Dendritic cell treated with granulocyte-macrophage colony-stimulating factor and Interleukin-4, amounts not matched to agents 40 ng/mL and 50 ng/mL, for 4 days (primary cell): ENCODE results near the gene CRYBA2.

ENCODE experiments used
- H3K27ac Mint-ChIP-seq: one replicate; pipeline ENCODE4 v1.8.0; 2022; ENCODE audit warnings: mild to moderate bottlenecking, mixed read lengths
- H3K27me3 Mint-ChIP-seq: one replicate; pipeline ENCODE4 v1.8.0; 2022; ENCODE audit warnings: mild to moderate bottlenecking, mixed read lengths
- H3K36me3 Mint-ChIP-seq: one replicate; pipeline ENCODE4 v1.8.0; 2022; ENCODE audit warnings: low read depth, mixed read lengths
- H3K4me1 Mint-ChIP-seq: one replicate; pipeline ENCODE4 v1.8.0; 2022; ENCODE audit warnings: low read depth, mixed read lengths
- H3K4me3 Mint-ChIP-seq: one replicate; pipeline ENCODE4 v1.8.0; 2022; ENCODE audit warnings: mild to moderate bottlenecking, moderate library complexity, mixed read lengths
- H3K9me3 Mint-ChIP-seq: one replicate; pipeline ENCODE4 v1.8.0; 2022; ENCODE audit warnings: mixed read lengths
- intact Hi-C: fragments of 100-400 bp; cut with micrococcal nuclease; formaldehyde crosslinking; loops from one replicate; pipeline ENCODE4 v1.15.0; 2022

CRYBA2 gene

DNA sequence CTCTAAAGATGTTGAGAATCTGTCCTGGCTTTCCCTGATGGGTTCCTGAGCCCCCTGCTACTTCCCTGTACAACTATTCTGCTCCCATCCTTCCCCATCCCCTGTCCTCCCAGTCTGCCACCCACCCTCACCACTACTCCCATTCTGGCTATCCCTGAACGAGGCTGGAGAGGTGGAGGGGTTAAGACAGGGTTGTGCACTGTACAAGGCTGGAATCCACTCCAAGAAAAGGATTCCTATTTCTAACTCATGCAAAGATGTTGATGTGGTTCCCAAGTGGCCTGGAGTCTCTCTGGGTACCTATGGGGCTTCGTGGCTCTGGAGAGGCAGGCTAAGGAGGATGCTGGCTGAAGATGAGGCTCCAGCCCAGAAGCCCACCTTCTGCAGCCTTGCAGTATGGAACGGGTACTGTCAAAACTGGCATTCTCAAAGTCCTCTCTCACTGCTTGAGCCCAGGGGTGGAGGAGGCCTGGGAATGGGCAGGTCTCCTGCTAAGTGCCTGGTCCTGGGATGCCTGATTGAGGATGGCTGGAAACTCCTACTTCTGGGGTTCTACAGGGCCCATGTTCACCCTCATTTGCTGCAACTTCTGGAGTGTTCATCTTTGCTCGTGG, 7.0 kb downstream of the CRYBA2 start:
- no peaks in the 10 kb centered on the region for H3K36me3 Mint-ChIP-seq
- intact Hi-C loops: no loop called here

DNA sequence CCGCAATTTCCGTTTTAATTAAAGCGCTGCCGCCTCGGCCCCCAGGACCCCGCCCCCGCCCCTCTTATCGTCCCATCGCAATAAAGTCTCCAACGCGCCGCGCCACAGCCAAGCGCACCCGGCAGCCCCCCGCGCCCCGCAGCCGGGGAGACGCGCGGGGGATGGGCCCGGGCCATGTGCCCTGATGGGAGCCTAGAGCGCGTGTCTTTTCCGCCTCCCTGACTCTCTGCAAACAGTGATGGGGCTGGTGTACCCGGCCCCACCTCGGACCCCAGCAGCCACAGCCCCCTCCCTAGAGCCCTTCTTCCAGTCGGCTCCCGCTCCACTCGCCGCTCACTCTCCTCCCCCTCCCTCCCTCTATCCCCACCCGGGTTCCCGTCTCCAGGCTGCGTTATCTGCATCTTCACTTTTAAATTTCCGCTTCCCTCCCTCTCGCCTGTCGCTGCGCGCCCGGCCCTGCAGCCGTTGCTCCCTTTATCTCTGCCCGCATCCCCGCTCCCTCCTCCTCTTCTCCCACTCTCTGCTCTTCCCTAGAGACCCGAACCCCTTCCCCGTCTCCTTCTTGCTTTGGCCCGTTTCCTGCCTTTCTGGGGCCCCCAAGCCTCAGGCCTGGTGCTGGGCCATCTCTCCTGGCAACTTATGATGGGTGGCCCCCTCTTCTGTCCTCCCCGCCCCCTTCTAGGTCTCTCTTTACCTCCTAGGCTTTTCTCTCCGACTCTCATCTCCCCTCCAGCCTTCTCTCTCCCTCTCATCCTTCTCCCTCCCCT, 7.7 kb downstream of the CRYBA2 start:
- H3K27me3 Mint-ChIP-seq: peaks cover 94% of the 10 kb centered on the region
- intact Hi-C loops: no loop called here
- H3K4me3 Mint-ChIP-seq: no peak overlapping the region
- no peaks in the 10 kb centered on the region for H3K9me3 Mint-ChIP-seq
- H3K27ac Mint-ChIP-seq: no peak overlapping the region
- H3K36me3 Mint-ChIP-seq: no peaks in the 10 kb centered on the region
- H3K4me1 Mint-ChIP-seq: peaks cover 13% of the 10 kb centered on the region

More for the DNA sequence above, 7.0 kb downstream of the CRYBA2 start:
- H3K27me3 Mint-ChIP-seq: peaks cover 95% of the 10 kb centered on the region
- H3K4me1 Mint-ChIP-seq: peaks cover 8% of the 10 kb centered on the region
- H3K9me3 Mint-ChIP-seq: no peaks in the 10 kb centered on the region
- no peak overlapping the region for H3K27ac Mint-ChIP-seq
- no peak overlapping the region for H3K4me3 Mint-ChIP-seq

DNA sequence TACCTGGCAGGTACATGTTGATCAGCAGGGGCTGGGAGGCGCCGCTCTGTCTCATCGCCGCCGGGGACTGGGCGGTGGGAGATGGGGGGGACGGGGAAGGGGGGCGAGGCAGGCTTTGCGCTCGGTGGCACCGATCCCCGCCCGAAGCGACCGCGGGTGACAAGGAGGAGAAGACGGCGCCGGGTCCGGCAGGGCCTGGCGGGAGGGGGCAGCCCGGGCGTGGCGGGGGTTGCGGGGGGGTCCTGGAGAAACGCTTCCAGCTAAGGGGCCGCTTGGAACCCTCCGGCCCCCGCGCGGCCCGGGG, 8.2 kb downstream of the CRYBA2 start, which contains the start of gene FEV:
TSS of gene FEV (minus strand) at position 164 of the 304 bp plus-strand sequence. CDS start at position 55, 109 bp downstream.
- H3K4me3 Mint-ChIP-seq: no peak within 1 kb of the TSS
- intact Hi-C loops: no loop called here

DNA sequence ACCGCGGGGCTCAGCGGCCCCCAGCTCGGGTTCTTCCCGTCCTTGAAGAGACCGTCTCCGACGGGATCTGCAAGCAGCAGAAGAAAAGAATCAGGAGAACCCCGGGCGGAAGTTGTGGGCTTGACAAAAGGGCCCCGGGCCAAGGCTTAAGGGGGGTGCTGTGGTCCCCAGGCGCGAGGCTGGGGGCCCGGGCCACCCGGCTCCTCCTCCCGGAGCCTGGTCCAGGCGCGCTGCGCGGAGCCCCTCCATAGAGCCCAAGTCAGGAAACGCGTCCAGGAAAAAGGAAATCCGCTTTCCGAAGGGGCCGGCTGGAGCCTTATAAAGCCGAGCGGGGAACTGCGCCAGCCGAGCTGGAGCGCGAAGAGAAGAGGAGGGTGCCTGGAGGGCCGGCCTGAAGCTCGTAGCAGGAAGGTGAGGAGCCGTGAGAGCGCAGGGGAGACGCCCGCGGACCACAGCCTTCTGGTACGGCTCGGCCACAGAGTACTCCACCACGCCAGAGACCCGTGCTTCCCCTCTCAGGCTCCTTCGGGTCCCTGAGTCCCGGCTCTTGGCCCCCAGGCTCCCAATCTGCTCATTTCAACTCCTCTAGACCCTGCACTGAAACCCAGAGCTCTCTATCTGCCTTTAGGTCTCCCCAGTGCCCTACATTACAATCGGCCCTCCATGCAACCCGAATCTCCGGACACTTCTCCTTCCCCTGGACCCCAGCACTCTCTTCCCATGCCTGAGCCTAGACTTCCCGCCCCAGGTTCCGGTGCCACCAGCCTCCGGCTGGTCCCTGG, 8.8 kb downstream of the CRYBA2 start:
- Mint-ChIP-seq H3K36me3 (no peaks in the 10 kb centered on the region), H3K27me3 (peaks cover 93% of the 10 kb centered on the region), H3K27ac (no peak overlapping the region), H3K4me3 (no peak overlapping the region), H3K4me1 (peaks cover 21% of the 10 kb centered on the region), H3K9me3 (no peaks in the 10 kb centered on the region)
- intact Hi-C loops: no loop called here

More for the DNA sequence above, 8.2 kb downstream of the CRYBA2 start, which contains the start of gene FEV:
- peaks cover 17% of the 10 kb centered on the region for H3K4me1 Mint-ChIP-seq
- no peaks in the 10 kb centered on the region for H3K36me3 Mint-ChIP-seq
- H3K27me3 Mint-ChIP-seq: peaks cover 93% of the 10 kb centered on the region
- no peaks in the 10 kb centered on the region for H3K9me3 Mint-ChIP-seq
- no peak within 1 kb of the TSS for H3K27ac Mint-ChIP-seq

DNA sequence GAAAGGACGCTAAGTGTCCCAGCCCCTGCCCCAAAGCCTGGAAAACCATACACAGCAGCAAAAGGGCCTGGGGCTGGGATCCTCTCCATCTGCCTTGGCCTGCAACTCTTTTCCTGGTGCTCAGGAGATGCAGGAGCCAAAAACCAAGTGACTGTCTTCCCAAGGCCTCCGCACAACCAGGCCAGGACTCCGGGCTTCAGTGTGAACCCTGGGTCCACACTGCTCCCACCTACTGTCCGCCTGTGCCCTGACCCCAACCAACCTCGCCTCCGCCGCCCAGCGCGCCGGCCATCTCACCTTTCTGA, 9.3 kb downstream of the CRYBA2 start:
- H3K4me3 Mint-ChIP-seq: no peak overlapping the region
- intact Hi-C loops: no loop called here
- peaks cover 21% of the 10 kb centered on the region for H3K4me1 Mint-ChIP-seq

DNA sequence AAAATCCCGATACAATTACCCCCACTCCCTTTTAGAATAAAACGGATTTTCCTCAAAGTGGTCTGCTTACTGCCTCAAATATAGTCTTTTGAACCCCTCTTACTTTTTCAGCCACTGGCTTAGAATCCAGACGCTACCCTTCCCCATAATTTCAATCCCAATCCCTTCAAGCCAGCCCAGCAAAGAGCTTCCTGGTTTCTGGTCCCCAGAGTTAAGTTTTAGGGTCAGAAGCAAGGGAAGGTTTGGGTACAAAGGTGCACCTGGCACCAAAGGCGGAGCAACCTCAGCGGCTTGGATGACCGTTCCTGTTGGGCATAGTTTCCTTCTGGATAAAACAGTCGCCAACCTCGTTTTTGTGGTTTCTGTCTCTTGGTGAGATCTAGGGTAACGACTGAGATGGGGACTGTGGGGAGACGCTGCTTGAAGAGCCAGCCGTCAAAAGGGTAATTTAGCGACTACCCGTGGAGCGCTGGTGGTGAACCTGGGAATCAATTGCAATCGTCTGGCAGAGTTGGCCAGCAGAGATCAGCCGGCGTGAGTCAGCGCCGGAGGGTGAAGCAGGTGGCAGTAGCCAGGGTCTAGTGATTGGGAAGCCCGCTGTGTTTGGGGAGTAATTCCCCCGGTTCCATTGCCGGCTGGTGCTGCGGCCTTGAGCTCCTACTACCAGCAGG, 9.8 kb downstream of the CRYBA2 start:
- Mint-ChIP-seq H3K36me3 (no peaks in the 10 kb centered on the region), H3K27me3 (peaks cover 92% of the 10 kb centered on the region), H3K27ac (no peak overlapping the region), H3K4me3 (no peak overlapping the region), H3K4me1 (peaks cover 21% of the 10 kb centered on the region), H3K9me3 (no peaks in the 10 kb centered on the region)
- intact Hi-C loops: no loop called here

More for the DNA sequence above, 9.3 kb downstream of the CRYBA2 start:
- peaks cover 92% of the 10 kb centered on the region for H3K27me3 Mint-ChIP-seq
- no peaks in the 10 kb centered on the region for H3K36me3 Mint-ChIP-seq
- no peak overlapping the region for H3K27ac Mint-ChIP-seq
- no peaks in the 10 kb centered on the region for H3K9me3 Mint-ChIP-seq

DNA sequence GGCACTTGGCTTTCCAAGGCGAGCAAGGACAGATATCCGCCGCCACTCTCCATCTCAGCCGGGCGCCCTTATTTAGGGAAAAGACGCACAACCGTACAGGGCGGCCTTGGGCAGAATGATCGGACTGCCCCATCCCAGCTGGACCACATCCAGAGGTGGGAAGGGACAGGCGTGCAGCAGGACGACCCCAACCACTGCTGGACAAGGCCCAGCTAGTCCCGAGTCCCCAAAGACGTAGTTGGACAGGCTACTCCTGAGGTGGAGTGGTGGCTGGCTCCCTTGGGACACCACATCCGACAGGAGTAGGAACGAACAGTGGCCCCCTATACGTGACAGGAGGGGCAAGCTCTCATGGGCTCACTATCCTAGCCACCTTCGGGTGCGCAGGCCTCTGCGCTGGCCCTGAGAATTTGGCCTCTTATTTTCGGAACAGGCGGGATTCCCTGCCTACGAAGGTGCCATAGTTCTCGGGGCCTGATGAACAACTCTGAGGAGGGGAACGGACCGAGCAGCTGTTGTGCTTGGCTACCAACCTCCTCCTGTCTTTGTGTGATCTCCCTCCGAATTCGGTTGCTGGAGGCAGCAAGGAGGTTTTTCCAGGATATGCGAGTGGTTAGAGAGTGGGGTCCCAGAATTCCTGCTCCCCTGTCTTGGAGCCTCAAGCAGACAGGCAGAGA, 10.5 kb downstream of the CRYBA2 start:
- Mint-ChIP-seq H3K27ac (no peak overlapping the region), H3K9me3 (no peaks in the 10 kb centered on the region), H3K4me3 (no peak overlapping the region), H3K27me3 (peaks cover 92% of the 10 kb centered on the region), H3K36me3 (no peaks in the 10 kb centered on the region), H3K4me1 (peaks cover 21% of the 10 kb centered on the region)
- intact Hi-C loops: no loop called here

DNA sequence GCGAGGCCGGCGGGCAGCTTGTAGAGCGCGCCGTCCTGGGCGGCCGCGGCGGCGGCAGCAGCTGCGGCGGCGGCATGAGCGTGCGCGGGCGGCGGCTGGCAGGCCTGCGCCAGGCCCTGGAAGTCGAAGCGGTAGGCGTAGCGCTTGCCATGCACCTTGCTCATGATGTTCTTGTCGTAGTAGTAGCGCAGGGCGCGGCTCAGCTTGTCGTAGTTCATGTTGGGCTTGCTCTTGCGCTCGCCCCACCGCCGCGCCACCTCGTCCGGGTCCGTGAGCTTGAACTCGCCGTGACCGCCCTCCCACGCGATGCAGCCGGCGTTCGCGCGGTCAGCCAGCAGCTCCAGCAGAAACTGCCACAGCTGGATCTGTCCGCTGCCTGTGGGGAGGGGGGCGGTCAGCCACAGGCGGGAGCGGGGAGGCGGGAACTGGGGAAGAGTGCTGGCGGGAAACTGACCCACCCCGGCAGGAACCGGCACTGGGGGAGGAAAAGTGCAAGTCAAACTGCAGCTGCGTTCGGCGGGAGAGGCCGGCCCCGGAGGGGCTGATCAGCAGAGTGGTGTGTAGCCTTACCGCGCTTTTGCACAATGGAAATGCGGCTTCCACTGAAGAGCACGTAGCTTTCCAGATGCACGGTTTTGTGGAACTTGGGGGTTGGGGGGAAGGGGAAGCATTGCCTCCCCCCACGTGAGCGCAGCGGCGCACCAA, 11.2 kb downstream of the CRYBA2 start:
- peaks cover 92% of the 10 kb centered on the region for H3K27me3 Mint-ChIP-seq
- no peaks in the 10 kb centered on the region for H3K9me3 Mint-ChIP-seq
- no peaks in the 10 kb centered on the region for H3K36me3 Mint-ChIP-seq
- intact Hi-C loops: no loop called here
- no peak overlapping the region for H3K27ac Mint-ChIP-seq
- H3K4me3 Mint-ChIP-seq: peak overlapping the region; percentile 66
- peaks cover 21% of the 10 kb centered on the region for H3K4me1 Mint-ChIP-seq

DNA sequence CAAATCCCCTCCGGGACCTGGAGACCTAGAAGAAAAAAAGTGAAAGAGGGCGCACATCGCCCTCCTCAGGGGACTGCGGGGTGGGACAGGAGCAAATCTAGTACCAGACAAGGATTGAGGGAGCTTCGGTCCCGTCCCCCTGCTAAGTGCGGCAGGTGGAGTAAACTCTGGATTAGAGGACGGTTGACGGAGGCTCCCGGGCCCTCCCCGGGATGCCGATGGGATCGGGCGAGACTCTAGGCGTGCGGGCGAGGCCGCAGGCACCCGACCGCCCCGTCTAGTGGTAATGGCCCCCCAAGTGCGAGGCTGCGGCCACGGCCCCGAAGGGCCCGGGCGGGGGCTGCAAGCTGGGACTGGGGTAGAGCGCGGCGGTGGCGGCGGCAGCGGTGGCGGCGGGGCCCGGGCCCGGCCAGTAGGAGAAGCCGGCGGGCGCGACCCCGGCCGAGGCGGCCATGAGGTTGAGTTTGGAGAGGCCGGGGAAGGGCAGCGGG, 11.8 kb downstream of the CRYBA2 start:
- Mint-ChIP-seq H3K4me1 (peaks cover 21% of the 10 kb centered on the region), H3K36me3 (no peaks in the 10 kb centered on the region), H3K27me3 (peaks cover 92% of the 10 kb centered on the region), H3K27ac (no peak overlapping the region), H3K4me3 (peak overlapping the region; percentile 33), H3K9me3 (no peaks in the 10 kb centered on the region)
- intact Hi-C loops: no loop called here

DNA sequence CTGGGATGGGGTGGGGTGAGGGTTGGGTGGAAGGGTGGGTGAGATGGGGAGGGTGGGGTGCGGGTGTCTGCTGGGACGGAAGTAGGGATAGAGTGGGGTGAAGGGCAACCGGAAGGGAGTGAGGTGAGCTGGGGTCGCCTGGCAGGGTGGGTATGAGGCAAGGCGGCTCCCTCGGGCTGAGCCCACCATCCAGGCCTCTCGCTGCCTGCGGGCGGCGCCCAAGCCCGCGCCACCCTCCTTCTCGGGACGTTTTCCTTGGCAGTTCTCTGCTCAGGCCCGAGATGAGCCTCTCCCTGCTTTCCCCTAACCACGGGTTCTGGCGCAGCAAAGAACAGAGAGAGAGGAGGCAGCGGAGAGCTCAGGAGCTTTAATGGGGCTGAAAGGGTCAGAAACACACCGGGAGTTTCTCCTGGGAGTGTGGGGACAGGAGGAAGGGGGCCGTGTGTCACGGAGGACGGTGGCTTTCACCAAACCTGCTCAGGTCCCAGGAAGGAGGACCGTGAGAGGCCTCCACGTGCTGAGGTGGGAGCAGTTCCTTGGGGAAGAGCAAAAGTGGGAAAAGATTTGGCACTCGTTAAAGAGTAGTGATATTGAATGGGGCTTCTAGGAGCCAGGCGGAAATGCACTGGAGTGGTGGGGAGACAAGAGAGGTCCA, 12.4 kb downstream of the CRYBA2 start:
- Mint-ChIP-seq H3K9me3 (no peaks in the 10 kb centered on the region), H3K36me3 (no peaks in the 10 kb centered on the region), H3K27me3 (peaks cover 92% of the 10 kb centered on the region), H3K27ac (no peak overlapping the region), H3K4me1 (peaks cover 21% of the 10 kb centered on the region), H3K4me3 (peak overlapping the region; percentile 33)
- intact Hi-C loops: no loop called here

DNA sequence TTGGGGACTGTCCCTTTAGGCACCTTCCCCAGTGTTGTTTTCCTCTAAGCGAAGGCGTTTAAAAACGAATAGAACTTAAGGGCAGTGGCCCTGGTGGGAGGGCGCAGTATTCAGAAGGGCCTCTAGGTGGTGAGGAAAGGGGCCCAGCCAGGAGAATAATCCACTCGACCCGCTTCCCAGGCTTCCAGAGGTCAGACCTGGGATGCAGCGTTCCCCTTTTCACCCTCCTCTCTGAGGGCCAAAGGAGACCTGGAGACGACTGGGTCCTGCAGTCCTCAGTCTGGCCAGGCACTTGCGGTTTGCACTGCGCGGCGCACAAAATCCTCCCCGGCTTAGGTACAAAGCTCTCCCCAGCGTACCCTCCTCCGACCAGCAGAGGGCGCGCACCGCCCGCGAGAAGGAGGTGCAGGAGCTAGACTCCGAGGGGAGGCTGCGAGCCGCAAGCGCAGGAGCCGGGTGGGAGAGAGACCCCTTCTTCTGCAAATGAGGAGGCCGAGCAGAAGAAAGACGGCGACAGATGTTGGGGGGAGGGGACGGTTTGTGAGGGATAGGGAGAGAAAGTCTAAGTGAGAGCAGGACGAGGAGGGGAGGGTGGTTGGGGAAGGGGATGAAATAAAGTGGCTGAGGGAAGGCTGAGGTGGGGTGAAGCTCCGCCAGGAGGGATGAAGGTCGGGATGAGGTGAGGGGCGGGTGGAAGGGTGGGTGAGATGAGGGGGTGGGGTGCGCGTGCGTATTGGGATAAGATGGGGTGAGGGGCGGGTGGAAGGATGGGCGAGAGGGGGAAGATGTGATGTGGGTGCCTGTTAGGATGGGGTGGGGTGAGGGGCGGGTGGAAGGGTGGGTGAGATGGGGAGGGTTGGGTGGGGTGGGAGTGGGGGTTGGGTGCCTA, 13.1 kb downstream of the CRYBA2 start:
- no peaks in the 10 kb centered on the region for H3K9me3 Mint-ChIP-seq
- H3K4me3 Mint-ChIP-seq: peak overlapping the region; percentile 17
- peaks cover 93% of the 10 kb centered on the region for H3K27me3 Mint-ChIP-seq
- intact Hi-C loops: no loop called here
- peaks cover 21% of the 10 kb centered on the region for H3K4me1 Mint-ChIP-seq
- H3K27ac Mint-ChIP-seq: no peak overlapping the region
- no peaks in the 10 kb centered on the region for H3K36me3 Mint-ChIP-seq
